AG04449 (cell line): ENCODE results near the gene FAM163A.
A peak's percentile ranks its signal among the peaks of the same experiment; 100 is the strongest.

Source experiments
- CTCF ChIA-PET: fragments of 350-600 bp; formaldehyde crosslinking; extraction: SDS; loops from one replicate; lab custom pipeline; 2021; ENCODE audit warnings: antibody characterized with exemption; lab: Yijun Ruan, JAX
- POLR2A ChIA-PET: fragments of 400-600, 350-600 bp; formaldehyde crosslinking; extraction: SDS; loops from one replicate; lab custom pipeline; 2020; ENCODE audit warnings: antibody characterized with exemption, inconsistent platforms; lab: Yijun Ruan, JAX
- DNase-seq: peaks from one replicate; pipeline ENCODE4 v3.0.0-alpha.2; 2010; ENCODE audit warnings: low read depth, low spot score
- H3K4me3 ChIP-seq: 2 replicates; pipeline ENCODE4 v1.5.1; 2011; ENCODE audit warnings: low read depth, mild to moderate bottlenecking, control low read depth, low read length
- CTCF ChIP-seq: IDR thresholded peaks from one replicate; pipeline ENCODE4 v1.5.1; 2011; ENCODE audit warnings: mild to moderate bottlenecking, moderate library complexity, low read length, control low read depth, inconsistent platforms; ENCODE audit not compliant: insufficient read depth; ENCODE audit errors: missing control alignments

FAM163A gene

GRCh38 chr1:179807691-179808485 lies 64.8 kb downstream of the FAM163A start:
- no peak overlapping the region for H3K4me3 ChIP-seq
- no peak for TF ChIP-seq CTCF
- ChIA-PET POLR2A (no interaction called here), CTCF (interaction anchor here (0.6 to 15.2 kb wide), 9 partner anchors 7 to 371 kb away, joined by 3 to 869 read pairs (median 17); no protein-coding TSS in a partner anchor)
- DNase-seq, result peak; percentile 70

GRCh38 chr1:179808503-179808902 lies 65.4 kb downstream of the FAM163A start:
- ChIA-PET POLR2A (no interaction called here), CTCF (interaction anchor here (1.1 to 15.2 kb wide), 19 partner anchors 12 to 557 kb away, joined by 3 to 869 read pairs (median 11); no protein-coding TSS in a partner anchor)
- no peak for DNase-seq
- H3K4me3 ChIP-seq, result no peak overlapping the region
- no peak for TF ChIP-seq CTCF

- no peak overlapping the region for H3K4me3 ChIP-seq
- ChIA-PET CTCF (interaction anchor here (0.6 to 15.2 kb wide), 49 partner anchors 11 to 730 kb away, joined by 3 to 869 read pairs (median 6); no protein-coding TSS in a partner anchor), POLR2A (no interaction called here)
- peak; percentile 24 for DNase-seq
- TF ChIP-seq CTCF, result peak; percentile 91
These were observed 66.6 kb downstream of the FAM163A start for GRCh38 chr1:179809506-179810366.

GRCh38 chr1:179810367-179810715 lies 67.2 kb downstream of the FAM163A start:
- DNase-seq, result no peak
- no peak for TF ChIP-seq CTCF
- POLR2A ChIA-PET, result no interaction called here
- H3K4me3 ChIP-seq, result no peak overlapping the region
- CTCF ChIA-PET, result interaction anchor here (0.6 to 15.2 kb wide), 44 partner anchors 10 to 731 kb away, joined by 3 to 869 read pairs (median 6); no protein-coding TSS in a partner anchor

- POLR2A ChIA-PET, result no interaction called here
- no peak for TF ChIP-seq CTCF
- no peak for DNase-seq
- no peak overlapping the region for H3K4me3 ChIP-seq
- CTCF ChIA-PET, result interaction anchor here (0.9 to 15.2 kb wide), 14 partner anchors 7 to 562 kb away, joined by 3 to 869 read pairs (median 20); no protein-coding TSS in a partner anchor
These were observed 69.6 kb downstream of the FAM163A start for GRCh38 chr1:179812501-179813292.
